Lung (tissue), 12 donors: Measurements from ENCODE around the gene NAGLU. TPM values are rescaled to one million over a fixed set of nuclear protein-coding genes. Genes with fewer than 3 reads are reported as not detected.

Experiments used
- ATAC-seq: fragments of 200-7000 bp; cut with Tn5 transposase; one replicate; pipeline ENCODE4 v1.9.1; 2020; ENCODE audit warnings: moderate number of reproducible peaks; ENCODE audit not compliant: insufficient read depth, low FRiP score
- DNase-seq, 3 donors: peaks; one replicate each; pipeline ENCODE4 v3.0.0-alpha.2; 2013 to 2017
- H3K27ac ChIP-seq, 2 donors: one replicate each; pipeline ENCODE4 v1.5.1; 2013; ENCODE audit warnings: mild to moderate bottlenecking in 2 of 2, moderate library complexity in 2 of 2, control low read depth in 1 of 2, inconsistent platforms in 1 of 2, low read depth in 1 of 2, low read length in 1 of 2
- H3K27me3 ChIP-seq, 3 donors: one replicate each; pipeline ENCODE4 v1.5.1; 2013; ENCODE audit warnings: low read length in 2 of 3; ENCODE audit not compliant: control insufficient read depth in 3 of 3, insufficient read depth in 3 of 3
- H3K36me3 ChIP-seq, 4 donors: one replicate each; pipeline ENCODE4 v1.5.1; 2013; ENCODE audit warnings: low read length in 4 of 4, mild to moderate bottlenecking in 1 of 4, moderate library complexity in 1 of 4; ENCODE audit not compliant: control insufficient read depth in 4 of 4, insufficient read depth in 4 of 4
- H3K4me1 ChIP-seq, 5 donors: one replicate each; pipeline ENCODE4 v1.5.1; 2013; ENCODE audit warnings: low read length in 5 of 5, mild to moderate bottlenecking in 2 of 5, moderate library complexity in 1 of 5; ENCODE audit not compliant: control insufficient read depth in 5 of 5, insufficient read depth in 5 of 5
- H3K4me3 ChIP-seq: one replicate; pipeline ENCODE4 v1.5.1; 2013; ENCODE audit warnings: mild to moderate bottlenecking, control low read depth, moderate library complexity
- H3K9ac ChIP-seq, 2 donors: one replicate each; pipeline ENCODE4 v1.5.1; 2013; ENCODE audit warnings: low read length in 2 of 2, control low read depth in 1 of 2; ENCODE audit not compliant: insufficient read depth in 1 of 2
- H3K9me3 ChIP-seq, 4 donors: one replicate each; pipeline ENCODE4 v1.5.1; 2013; ENCODE audit warnings: low read length in 3 of 4, mild to moderate bottlenecking in 1 of 4, moderate library complexity in 1 of 4; ENCODE audit not compliant: control insufficient read depth in 4 of 4, insufficient read depth in 3 of 4
- CTCF ChIP-seq: IDR thresholded peaks from 2 replicates; pipeline ENCODE4 v1.5.1; 2012; ENCODE audit warnings: mild to moderate bottlenecking; ENCODE audit errors: control extremely low read depth, extremely low read depth
- WGBS, 2 donors: extraction: QIAGEN DNeasy Blood & Tissue Kit; methylation state at CpG; one replicate each; pipeline ENCODE4 v1.1.7; 2013; 5-methylcytosine and 5-hydroxymethylcytosine counted together
- polyA plus RNA-seq, 2 donors: library from polyadenylated mRNA; stranded (reverse); fragments of 200-250 nt; gene quantifications; one replicate each; pipeline ENCODE4 v1.2.1, GENCODE V29; 2013
- total RNA-seq, 2 donors: library from RNA; depleted of rRNA in 1 of 2; stranded (reverse); fragments of >200 nt in 1 of 2; gene quantifications; one replicate each; pipeline ENCODE4 v1.2.1, GENCODE V29; 2014 to 2021
- donor health status: control.
- donor health status: control.
- donor health status: Bipolar disorder and iron deficiency.
- donor health status: healthy.
- donor health status: DM: yes; HTN: yes; CAD: no.

Gene NAGLU
- total and polyA plus RNA-seq, 4 donors, result 16.8 to 69.8 (median 35.1) TPM

- H3K4me1 ChIP-seq, result peaks cover 29 to 59% (median 43%) of the 10 kb centered on the region in 5 donors
- no peak for TF ChIP-seq CTCF
- peak overlapping the region; percentile 38 to 84 for H3K27ac ChIP-seq
- no peaks in the 10 kb centered on the region for H3K9me3 ChIP-seq
- H3K4me3 ChIP-seq, result no peak overlapping the region
- WGBS, 2 donors, result 75 to 80% methylated on average over 9 of the region's 9 CpGs
- no peak for ATAC-seq
- no peak for DNase-seq
- no peak overlapping the region for H3K9ac ChIP-seq
- no peaks in the 10 kb centered on the region for H3K27me3 ChIP-seq
- peaks cover 0 to 18% (median 2%) of the 10 kb centered on the region in 4 donors for H3K36me3 ChIP-seq
These were observed 13.7 kb upstream of the NAGLU start for GRCh38 chr17:42522263-42522790.

GRCh38 chr17:42522798-42523278, 13.2 kb upstream of the NAGLU start:
- no peaks in the 10 kb centered on the region for H3K27me3 ChIP-seq
- DNase-seq (no peak), ATAC-seq (no peak)
- peak overlapping the region; percentile 24 to 84 for H3K27ac ChIP-seq
- H3K9me3 ChIP-seq, result no peaks in the 10 kb centered on the region
- no peak overlapping the region for H3K9ac ChIP-seq
- peaks cover 0 to 18% (median 2%) of the 10 kb centered on the region in 4 donors for H3K36me3 ChIP-seq
- WGBS, 2 donors, result 87 to 95% methylated on average over 8 of the region's 8 CpGs
- peaks cover 28 to 54% (median 41%) of the 10 kb centered on the region in 5 donors for H3K4me1 ChIP-seq
- TF ChIP-seq CTCF, result no peak
- H3K4me3 ChIP-seq, result no peak overlapping the region

GRCh38 chr17:42525221-42525620, 10.8 kb upstream of the NAGLU start:
- ATAC-seq, result no peak
- TF ChIP-seq CTCF, result no peak
- Histone ChIP-seq H3K4me1 (peaks cover 8 to 30% (median 25%) of the 10 kb centered on the region in 5 donors), H3K27ac (no peak overlapping the region), H3K36me3 (peaks cover 0 to 18% (median 2%) of the 10 kb centered on the region in 4 donors), H3K27me3 (no peaks in the 10 kb centered on the region), H3K9ac (no peak overlapping the region), H3K4me3 (no peak overlapping the region), H3K9me3 (no peaks in the 10 kb centered on the region)
- no peak for DNase-seq
- 87 to 93% methylated on average over 2 of the region's 2 CpGs for WGBS, 2 donors
